LNCAP (cell line): ENCODE data around the gene ASTN2.

Source experiments
- CTCF ChIP-seq: fragments of 450-650 bp; IDR thresholded peaks from 2 replicates; pipeline ENCODE4 v1.5.1; 2017; ENCODE audit warnings: mild to moderate bottlenecking

Gene ASTN2

GRCh38 chr9:116491659-116492058, 923.2 kb downstream of the ASTN2 start:
- no peak for TF ChIP-seq CTCF

- TF ChIP-seq CTCF, result peak; percentile 52
Measured at GRCh38 chr9:116491219-116491618, 923.6 kb downstream of the ASTN2 start.

GRCh38 chr9:116490321-116490720, 924.5 kb downstream of the ASTN2 start:
- TF ChIP-seq CTCF, result no peak

GRCh38 chr9:116488373-116488772, 926.5 kb downstream of the ASTN2 start:
- TF ChIP-seq CTCF, result no peak

- no peak for TF ChIP-seq CTCF
Measured at GRCh38 chr9:116484492-116485061, 930.3 kb downstream of the ASTN2 start.

- TF ChIP-seq CTCF, result no peak
Measured at GRCh38 chr9:116483622-116484491, 931.0 kb downstream of the ASTN2 start.

- no peak for TF ChIP-seq CTCF
Measured at GRCh38 chr9:116482740-116483139, 932.1 kb downstream of the ASTN2 start.
